GM23338 (cell line): ENCODE data around the gene SPSB4. TPM values are rescaled to one million over a fixed set of nuclear protein-coding genes. Genes with fewer than 3 reads are reported as not detected.

Source experiments
- ATAC-seq: fragments of 200-7000 bp; cut with Tn5 transposase; 3 replicates; pipeline ENCODE4 v1.9.1; 2020
- DNase-seq: peaks from one replicate; pipeline ENCODE4 v3.0.0-alpha.2; 2015; ENCODE audit warnings: low spot score
- H2AFZ ChIP-seq: fragments of 200-600 bp; sonication (generic); 2 replicates; pipeline ENCODE4 v1.8.0; 2016; ENCODE audit warnings: antibody characterized with exemption, mild to moderate bottlenecking, moderate library complexity
- H3F3A ChIP-seq: fragments of 200-600 bp; sonication (generic); replicated peaks from 2 replicates; pipeline ENCODE4 v1.8.0; 2017; ENCODE audit warnings: antibody characterized with exemption, mixed run types, low read depth
- H3K27ac ChIP-seq: fragments of 200-600 bp; sonication (generic); 2 replicates; pipeline ENCODE4 v1.6.1; 2016; ENCODE audit warnings: low read depth
- H3K27me3 ChIP-seq: fragments of 200-600 bp; sonication (generic); 2 replicates; pipeline ENCODE4 v1.8.0; 2016; ENCODE audit warnings: mild to moderate bottlenecking, mixed run types, moderate library complexity; ENCODE audit not compliant: insufficient read depth
- H3K36me3 ChIP-seq: fragments of 200-600 bp; sonication (generic); 2 replicates; pipeline ENCODE4 v1.8.0; 2016; ENCODE audit warnings: mild to moderate bottlenecking; ENCODE audit not compliant: insufficient read depth
- H3K4me1 ChIP-seq: fragments of 200-600 bp; sonication (generic); 2 replicates; pipeline ENCODE4 v1.8.0; 2016; ENCODE audit warnings: mild to moderate bottlenecking, moderate library complexity; ENCODE audit not compliant: insufficient read depth
- H3K4me2 ChIP-seq: fragments of 200-600 bp; sonication (generic); 2 replicates; pipeline ENCODE4 v1.7.1; 2017; ENCODE audit warnings: mixed run types
- H3K4me3 ChIP-seq: fragments of 200-600 bp; sonication (generic); 2 replicates; pipeline ENCODE4 v1.6.1; 2016; ENCODE audit warnings: mixed run types
- H3K79me2 ChIP-seq: fragments of 200-600 bp; sonication (generic); replicated peaks from 2 replicates; pipeline ENCODE4 v1.8.0; 2017; ENCODE audit warnings: mild to moderate bottlenecking; ENCODE audit not compliant: insufficient read depth
- H3K9me2 ChIP-seq: fragments of 200-600 bp; sonication (generic); 2 replicates; pipeline ENCODE4 v1.8.0; 2017; ENCODE audit not compliant: insufficient read depth
- H4K20me1 ChIP-seq: fragments of 200-600 bp; sonication (generic); replicated peaks from 2 replicates; pipeline ENCODE4 v1.8.0; 2017; ENCODE audit warnings: mild to moderate bottlenecking; ENCODE audit not compliant: insufficient read depth
- H3K27ac Mint-ChIP-seq: 2 replicates; pipeline ENCODE4 v1.8.0; 2020; ENCODE audit warnings: inconsistent platforms, mild to moderate bottlenecking, moderate library complexity, mixed read lengths
- H3K27me3 Mint-ChIP-seq: 3 replicates; pipeline ENCODE4 v1.8.0; 2022; ENCODE audit warnings: low read depth, mild to moderate bottlenecking, moderate library complexity, mixed read lengths, inconsistent platforms; ENCODE audit not compliant: insufficient read depth, poor library complexity
- H3K36me3 Mint-ChIP-seq: 3 replicates; pipeline ENCODE4 v1.8.0; 2021; ENCODE audit warnings: low read depth, mild to moderate bottlenecking, inconsistent platforms, moderate library complexity, mixed read lengths
- H3K4me1 Mint-ChIP-seq: 3 replicates; pipeline ENCODE4 v1.8.0; 2020; ENCODE audit warnings: mild to moderate bottlenecking, inconsistent platforms, mixed read lengths
- H3K4me3 Mint-ChIP-seq: 3 replicates; pipeline ENCODE4 v1.8.0; 2021; ENCODE audit warnings: moderate library complexity, mild to moderate bottlenecking, inconsistent platforms, mixed read lengths
- H3K9me3 Mint-ChIP-seq: 3 replicates; pipeline ENCODE4 v1.8.0; 2020; ENCODE audit warnings: moderate library complexity, mild to moderate bottlenecking, inconsistent platforms, mixed read lengths
- CREB1 ChIP-seq: fragments of 250-450 bp; sonication (Bioruptor Pico); IDR thresholded peaks from 2 replicates; pipeline ENCODE4 v1.5.0; 2020; ENCODE audit warnings: low read depth, mild to moderate bottlenecking, moderate library complexity
- CTCF ChIP-seq, 2 experiments: fragments of 200-600 bp in 1 of 2; sonication (generic) in 1 of 2; conservative IDR thresholded peaks; 2 replicates each; pipeline versions ENCODE4 v1.5.1 to v1.6.1; 2016 to 2017; ENCODE audit warnings: antibody characterized with exemption in 2 of 2, low read depth in 2 of 2, mild to moderate bottlenecking in 2 of 2, moderate library complexity in 1 of 2
- ETS1 ChIP-seq: IDR thresholded peaks from 2 replicates; pipeline ENCODE4 v1.6.1; 2016; ENCODE audit warnings: antibody characterized with exemption
- EZH2 ChIP-seq: fragments of 200-600 bp; sonication (generic); IDR thresholded peaks from one replicate; pipeline ENCODE4 v1.8.0; 2017; ENCODE audit warnings: antibody characterized with exemption, mild to moderate bottlenecking, low read depth; ENCODE audit not compliant: unreplicated experiment
- EZH2phosphoT487 ChIP-seq: fragments of 200-600 bp; sonication (generic); IDR thresholded peaks from one replicate; pipeline ENCODE4 v1.8.1; 2018; ENCODE audit warnings: antibody characterized with exemption; ENCODE audit not compliant: unreplicated experiment
- JUNB ChIP-seq: IDR thresholded peaks from one replicate; pipeline ENCODE4 v1.6.1; 2016; ENCODE audit warnings: antibody characterized with exemption; ENCODE audit not compliant: unreplicated experiment
- NANOG ChIP-seq: IDR thresholded peaks from 2 replicates; pipeline ENCODE4 v1.6.1; 2016; ENCODE audit warnings: antibody characterized with exemption, borderline replicate concordance
- POLR2AphosphoS5 ChIP-seq: IDR thresholded peaks from 2 replicates; pipeline ENCODE4 v1.6.1; 2016; ENCODE audit warnings: antibody characterized with exemption, low read depth
- STAT1 ChIP-seq: IDR thresholded peaks from one replicate; pipeline ENCODE4 v1.6.1; 2016; ENCODE audit warnings: antibody characterized with exemption; ENCODE audit not compliant: unreplicated experiment
- ZNF114 ChIP-seq: fragments of 250-450 bp; sonication (Bioruptor Pico); IDR thresholded peaks from 2 replicates; pipeline ENCODE4 v1.5.0; 2020; ENCODE audit warnings: mild to moderate bottlenecking, moderate library complexity
- polyA plus RNA-seq: library from polyadenylated mRNA; unstranded; fragments of >200 nt; fragmentation: Nextera tagmentation; extraction: Ambion mirVana; gene quantifications from 2 replicates; pipeline ENCODE4 v1.2.1, GENCODE V29; 2016
- total RNA-seq: library from RNA; depleted of rRNA; stranded (reverse); fragments of >200 nt; shearing (Covaris generic); gene quantifications from 2 replicates; pipeline ENCODE4 v1.2.3, GENCODE V29; 2014
- TF ChIP-seq, protein P1 (sequence below): IDR thresholded peaks from one replicate; pipeline ENCODE4 v1.6.1; 2018; ENCODE audit warnings: antibody characterized with exemption; ENCODE audit not compliant: unreplicated experiment

SPSB4 gene
- total and polyA plus RNA-seq, 2 experiments from 2014 or later = 6.7 to 25.9 TPM

GRCh38 chr3:141148169-141148568 lies 97.0 kb downstream of the SPSB4 start:
- H3K9me2 ChIP-seq = peaks cover 8% of the 10 kb centered on the region; the same call in 1 of the 2 replicates
- ATAC-seq = no peak

DNA sequence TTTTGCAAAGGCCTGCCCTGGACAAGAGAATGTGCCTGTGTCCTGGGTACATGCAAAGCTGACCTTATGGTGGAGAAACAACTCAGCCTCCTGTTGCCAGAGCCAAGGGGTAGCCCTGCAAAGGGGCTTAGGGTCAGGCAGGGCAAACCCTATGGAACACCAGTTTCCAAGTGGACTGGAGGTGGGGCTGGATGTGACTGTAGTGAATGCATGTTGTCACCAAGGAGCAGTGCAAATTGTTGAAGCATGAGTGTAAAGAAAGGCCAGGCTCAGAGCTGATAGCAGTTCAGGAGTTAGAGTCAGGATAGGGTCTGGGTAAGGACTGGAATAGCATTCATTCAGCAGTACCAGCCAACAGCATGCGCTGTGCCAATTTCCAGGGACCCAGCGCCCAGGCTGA lies 97.6 kb downstream of the SPSB4 start:
- H3K4me1 Mint-ChIP-seq = peaks cover 18% of the 10 kb centered on the region
- no peak for ATAC-seq
- TF ChIP-seq CTCF (conservative IDR thresholded peaks at IDR 0.05; ENCODE audit: low read depth in 2 of 2) = no peak
- no peak for TF ChIP-seq ETS1
- no peak for TF ChIP-seq JUNB
- TF ChIP-seq NANOG = no peak
- no peak for TF ChIP-seq CREB1 (CRISPR knock-in tag)
- no peak for TF ChIP-seq EZH2
- no peak for TF ChIP-seq EZH2phosphoT487
- no peak for TF ChIP-seq ZNF114 (CRISPR knock-in tag)
- no peak for TF ChIP-seq STAT1

More at GRCh38 chr3:141148169-141148568, 97.0 kb downstream of the SPSB4 start:
- peaks cover 15% of the 10 kb centered on the region for H3K4me1 Mint-ChIP-seq
- Histone ChIP-seq H3K4me1 (no peaks in the 10 kb centered on the region; the same call in 1 of the 2 replicates), H2AFZ (no peak overlapping the region), H3K4me2 (no peak overlapping the region; the same call in 1 of the 2 replicates), H3K27ac (no peak overlapping the region), H3K36me3 (no peaks in the 10 kb centered on the region; the same call in 1 of the 2 replicates), H3K79me2 (no peaks in the 10 kb centered on the region; the same call in 1 of the 2 replicates), H4K20me1 (no peaks in the 10 kb centered on the region), H3K4me3 (no peak overlapping the region), H3K27me3 (no peaks in the 10 kb centered on the region), H3F3A (no peaks in the 10 kb centered on the region)
- peaks cover 3% of the 10 kb centered on the region for H3K27me3 Mint-ChIP-seq
- TF ChIP-seq ETS1 (no peak), STAT1 (no peak), EZH2phosphoT487 (no peak), EZH2 (no peak), NANOG (no peak), POLR2AphosphoS5 (no peak)
- TF ChIP-seq, protein P1, sequence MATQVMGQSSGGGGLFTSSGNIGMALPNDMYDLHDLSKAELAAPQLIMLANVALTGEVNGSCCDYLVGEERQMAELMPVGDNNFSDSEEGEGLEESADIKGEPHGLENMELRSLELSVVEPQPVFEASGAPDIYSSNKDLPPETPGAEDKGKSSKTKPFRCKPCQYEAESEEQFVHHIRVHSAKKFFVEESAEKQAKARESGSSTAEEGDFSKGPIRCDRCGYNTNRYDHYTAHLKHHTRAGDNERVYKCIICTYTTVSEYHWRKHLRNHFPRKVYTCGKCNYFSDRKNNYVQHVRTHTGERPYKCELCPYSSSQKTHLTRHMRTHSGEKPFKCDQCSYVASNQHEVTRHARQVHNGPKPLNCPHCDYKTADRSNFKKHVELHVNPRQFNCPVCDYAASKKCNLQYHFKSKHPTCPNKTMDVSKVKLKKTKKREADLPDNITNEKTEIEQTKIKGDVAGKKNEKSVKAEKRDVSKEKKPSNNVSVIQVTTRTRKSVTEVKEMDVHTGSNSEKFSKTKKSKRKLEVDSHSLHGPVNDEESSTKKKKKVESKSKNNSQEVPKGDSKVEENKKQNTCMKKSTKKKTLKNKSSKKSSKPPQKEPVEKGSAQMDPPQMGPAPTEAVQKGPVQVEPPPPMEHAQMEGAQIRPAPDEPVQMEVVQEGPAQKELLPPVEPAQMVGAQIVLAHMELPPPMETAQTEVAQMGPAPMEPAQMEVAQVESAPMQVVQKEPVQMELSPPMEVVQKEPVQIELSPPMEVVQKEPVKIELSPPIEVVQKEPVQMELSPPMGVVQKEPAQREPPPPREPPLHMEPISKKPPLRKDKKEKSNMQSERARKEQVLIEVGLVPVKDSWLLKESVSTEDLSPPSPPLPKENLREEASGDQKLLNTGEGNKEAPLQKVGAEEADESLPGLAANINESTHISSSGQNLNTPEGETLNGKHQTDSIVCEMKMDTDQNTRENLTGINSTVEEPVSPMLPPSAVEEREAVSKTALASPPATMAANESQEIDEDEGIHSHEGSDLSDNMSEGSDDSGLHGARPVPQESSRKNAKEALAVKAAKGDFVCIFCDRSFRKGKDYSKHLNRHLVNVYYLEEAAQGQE = no peak
- H3K27ac Mint-ChIP-seq = no peak overlapping the region
- peaks cover 9% of the 10 kb centered on the region for H3K9me3 Mint-ChIP-seq
- peaks cover 10% of the 10 kb centered on the region for H3K36me3 Mint-ChIP-seq
- H3K4me3 Mint-ChIP-seq = no peak overlapping the region
- no peak for DNase-seq

More for the DNA sequence above, 97.6 kb downstream of the SPSB4 start:
- DNase-seq = no peak
- no peak overlapping the region for H3K4me3 Mint-ChIP-seq
- Histone ChIP-seq H3K9me2 (peaks cover 8% of the 10 kb centered on the region; the same call in 1 of the 2 replicates), H3K27me3 (no peaks in the 10 kb centered on the region), H4K20me1 (no peaks in the 10 kb centered on the region), H3K4me3 (no peak overlapping the region), H2AFZ (no peak overlapping the region), H3F3A (no peaks in the 10 kb centered on the region), H3K36me3 (no peaks in the 10 kb centered on the region), H3K4me1 (no peaks in the 10 kb centered on the region; the same call in 1 of the 2 replicates), H3K79me2 (no peaks in the 10 kb centered on the region), H3K27ac (no peak overlapping the region), H3K4me2 (no peak overlapping the region)
- peaks cover 5% of the 10 kb centered on the region; the same call in 1 of the 3 replicates for H3K9me3 Mint-ChIP-seq
- H3K36me3 Mint-ChIP-seq = peaks cover 5% of the 10 kb centered on the region; the same call in 1 of the 3 replicates
- H3K27me3 Mint-ChIP-seq = peaks cover 3% of the 10 kb centered on the region
- no peak overlapping the region for H3K27ac Mint-ChIP-seq
